Coronary artery (tissue), 2 donors: Measurements from ENCODE around the gene FTSJ1.

Experiments
- DNase-seq: peaks from one replicate; pipeline ENCODE4 v3.0.0-alpha.2; 2017; ENCODE audit warnings: low spot score
- H3K27ac ChIP-seq, 2 donors: fragments of 200-600 bp; sonication (generic); one replicate each; pipeline ENCODE4 v1.5.1; 2016 to 2019
- H3K4me3 ChIP-seq: fragments of 200-600 bp; sonication (generic); 2 replicates; pipeline ENCODE4 v1.5.1; 2016; ENCODE audit warnings: mild to moderate bottlenecking, moderate library complexity
- TF ChIP-seq, protein P1 (sequence below): fragments of 200-600 bp; sonication (generic); IDR thresholded peaks from one replicate; pipeline ENCODE4 v1.5.1; 2019; ENCODE audit warnings: antibody characterized with exemption

Gene FTSJ1

DNA sequence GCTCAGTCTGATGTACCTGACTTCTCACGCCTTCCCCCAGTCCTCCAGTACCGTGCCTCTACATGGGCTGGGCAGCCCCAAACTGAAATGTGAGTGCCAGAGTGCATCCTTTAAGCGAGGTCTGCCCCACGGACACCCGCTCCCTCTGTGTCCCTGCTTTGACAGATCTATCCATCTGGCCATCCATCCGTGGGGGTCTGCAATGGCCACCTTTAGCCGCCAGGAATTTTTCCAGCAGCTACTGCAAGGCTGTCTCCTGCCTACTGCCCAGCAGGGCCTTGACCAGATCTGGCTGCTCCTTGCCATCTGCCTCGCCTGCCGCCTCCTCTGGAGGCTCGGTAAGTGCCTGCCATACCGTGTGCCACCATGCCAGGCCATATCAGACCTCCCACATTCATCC lies 33.6 kb downstream of the FTSJ1 start:
- no peak for DNase-seq
- H3K4me3 ChIP-seq = peak overlapping the region; percentile 77
- no peak overlapping the region for H3K27ac ChIP-seq
- TF ChIP-seq, protein P1, sequence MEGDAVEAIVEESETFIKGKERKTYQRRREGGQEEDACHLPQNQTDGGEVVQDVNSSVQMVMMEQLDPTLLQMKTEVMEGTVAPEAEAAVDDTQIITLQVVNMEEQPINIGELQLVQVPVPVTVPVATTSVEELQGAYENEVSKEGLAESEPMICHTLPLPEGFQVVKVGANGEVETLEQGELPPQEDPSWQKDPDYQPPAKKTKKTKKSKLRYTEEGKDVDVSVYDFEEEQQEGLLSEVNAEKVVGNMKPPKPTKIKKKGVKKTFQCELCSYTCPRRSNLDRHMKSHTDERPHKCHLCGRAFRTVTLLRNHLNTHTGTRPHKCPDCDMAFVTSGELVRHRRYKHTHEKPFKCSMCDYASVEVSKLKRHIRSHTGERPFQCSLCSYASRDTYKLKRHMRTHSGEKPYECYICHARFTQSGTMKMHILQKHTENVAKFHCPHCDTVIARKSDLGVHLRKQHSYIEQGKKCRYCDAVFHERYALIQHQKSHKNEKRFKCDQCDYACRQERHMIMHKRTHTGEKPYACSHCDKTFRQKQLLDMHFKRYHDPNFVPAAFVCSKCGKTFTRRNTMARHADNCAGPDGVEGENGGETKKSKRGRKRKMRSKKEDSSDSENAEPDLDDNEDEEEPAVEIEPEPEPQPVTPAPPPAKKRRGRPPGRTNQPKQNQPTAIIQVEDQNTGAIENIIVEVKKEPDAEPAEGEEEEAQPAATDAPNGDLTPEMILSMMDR = no peak

DNA sequence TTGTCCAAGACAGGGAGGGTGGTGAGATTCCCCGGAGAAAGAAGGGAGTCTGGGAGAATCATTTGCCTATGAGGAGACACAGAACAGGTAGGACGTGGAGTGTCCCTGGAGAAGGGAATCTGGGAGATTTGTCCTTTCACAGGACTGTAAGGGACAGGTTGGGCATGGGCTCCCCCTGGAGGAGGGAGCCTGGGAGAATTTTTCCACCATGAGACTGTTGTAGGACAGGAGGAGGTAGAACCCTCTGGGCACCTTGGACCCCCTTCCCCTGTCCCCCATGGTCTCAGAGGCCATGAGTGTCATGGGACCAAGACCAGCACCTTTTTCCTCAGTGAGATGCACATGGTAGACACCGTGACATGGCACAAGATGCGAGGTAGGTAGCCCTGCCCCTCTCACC lies 35.6 kb downstream of the FTSJ1 start:
- H3K27ac ChIP-seq = no peak overlapping the region
- H3K4me3 ChIP-seq = no peak overlapping the region
- TF ChIP-seq, protein P1 = no peak
- no peak for DNase-seq

DNA sequence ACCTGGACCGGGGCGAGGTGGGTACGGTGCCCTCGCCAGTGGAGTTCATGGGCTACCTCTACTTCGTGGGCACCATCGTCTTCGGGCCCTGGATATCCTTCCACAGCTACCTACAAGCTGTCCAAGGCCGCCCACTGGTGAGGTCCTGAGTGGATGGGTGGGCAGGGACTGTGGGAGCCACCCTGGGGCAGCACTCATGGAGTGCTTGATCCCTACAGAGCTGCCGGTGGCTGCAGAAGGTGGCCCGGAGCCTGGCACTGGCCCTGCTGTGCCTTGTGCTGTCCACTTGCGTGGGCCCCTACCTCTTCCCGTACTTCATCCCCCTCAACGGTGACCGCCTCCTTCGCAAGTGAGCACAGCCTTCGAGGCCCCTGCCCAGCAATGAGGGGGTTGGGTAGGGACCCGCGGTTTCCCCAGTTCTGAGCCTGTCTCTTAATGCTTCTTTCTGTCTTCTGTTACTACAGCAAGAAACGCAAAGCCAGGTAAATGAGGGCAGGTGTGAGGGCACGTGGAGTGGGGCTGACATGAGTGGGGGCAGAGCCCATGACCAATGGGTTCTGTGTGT lies 36.5 kb downstream of the FTSJ1 start:
- Histone ChIP-seq H3K4me3 (no peak overlapping the region), H3K27ac (no peak overlapping the region)
- DNase-seq = no peak
- TF ChIP-seq, protein P1 = no peak

DNA sequence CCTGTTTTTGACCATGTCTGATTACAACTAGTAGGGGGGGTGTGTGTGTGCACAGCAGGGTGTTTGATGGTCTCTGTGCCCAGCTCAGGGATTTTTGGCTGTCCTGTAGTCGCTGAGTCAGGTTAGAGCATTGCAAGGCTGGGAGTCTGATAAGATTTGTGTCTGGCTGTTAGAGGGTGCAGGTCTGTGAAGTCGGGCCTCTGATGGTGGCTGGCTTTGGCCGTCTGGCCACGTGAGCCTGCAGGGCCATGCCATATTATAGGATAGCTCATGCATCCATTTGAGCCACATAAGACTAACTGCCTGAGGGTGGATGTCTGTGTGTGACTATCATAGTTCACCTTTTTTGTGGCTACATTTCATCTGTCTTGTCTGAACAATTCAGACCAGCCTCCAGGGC lies 37.7 kb downstream of the FTSJ1 start:
- DNase-seq = no peak
- no peak overlapping the region for H3K27ac ChIP-seq
- H3K4me3 ChIP-seq = no peak overlapping the region
- TF ChIP-seq, protein P1 = no peak

DNA sequence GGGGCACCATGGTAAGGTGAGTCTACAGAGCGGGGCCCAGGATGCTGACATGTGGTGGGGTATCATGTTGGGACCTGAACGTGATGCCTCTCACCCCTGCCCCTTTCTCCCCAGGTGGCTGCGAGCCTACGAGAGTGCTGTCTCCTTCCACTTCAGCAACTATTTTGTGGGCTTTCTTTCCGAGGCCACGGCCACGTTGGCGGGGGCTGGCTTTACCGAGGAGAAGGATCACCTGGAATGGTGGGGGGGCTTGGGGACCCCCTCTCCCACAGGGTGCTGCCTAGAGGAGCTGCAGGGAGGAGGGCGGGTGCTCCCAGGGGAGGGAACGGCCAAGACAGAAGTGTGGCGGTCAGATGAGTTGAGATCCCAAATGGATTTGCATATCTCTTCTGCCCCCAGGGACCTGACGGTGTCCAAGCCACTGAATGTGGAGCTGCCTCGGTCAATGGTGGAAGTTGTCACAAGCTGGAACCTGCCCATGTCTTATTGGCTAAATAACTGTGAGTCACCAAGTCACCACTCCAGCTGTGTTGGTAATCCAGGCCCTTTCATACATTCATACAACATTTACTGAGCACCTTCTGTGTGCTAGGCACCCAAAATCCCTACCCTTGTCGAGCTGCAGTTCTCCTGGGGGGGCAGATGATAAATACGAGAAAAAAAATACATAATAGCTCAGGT lies 38.3 kb downstream of the FTSJ1 start:
- Histone ChIP-seq H3K27ac (no peak overlapping the region), H3K4me3 (no peak overlapping the region)
- TF ChIP-seq, protein P1 = no peak
- no peak for DNase-seq

DNA sequence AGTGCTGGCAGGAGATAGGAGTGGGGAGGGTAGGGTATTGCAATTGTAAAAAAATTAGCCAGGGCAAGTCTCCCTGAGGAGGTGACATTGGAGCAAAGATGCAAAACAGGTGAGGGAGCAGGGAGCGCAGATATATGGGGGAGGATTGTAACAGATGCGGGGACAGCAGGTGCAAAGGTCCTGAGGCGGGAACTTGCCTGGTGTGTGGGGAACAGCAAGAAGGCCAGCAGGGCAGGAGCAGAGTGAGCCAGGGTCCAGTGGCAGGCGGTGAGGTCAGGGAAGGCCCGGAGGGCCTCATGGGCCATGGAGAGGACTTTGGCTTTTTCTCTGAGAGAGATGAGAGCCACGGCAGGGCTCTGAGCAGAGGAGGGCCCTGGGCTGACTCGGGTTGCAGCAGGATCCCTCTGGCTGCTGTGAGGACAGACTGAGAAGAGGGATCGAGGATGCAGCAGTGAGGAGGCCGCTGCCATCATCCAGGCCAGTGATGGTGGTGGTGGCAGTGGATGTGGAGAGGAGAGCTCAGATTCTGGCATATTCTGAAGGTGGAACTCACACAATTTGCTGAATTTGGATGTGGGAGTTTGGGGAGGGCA lies 39.0 kb downstream of the FTSJ1 start:
- Histone ChIP-seq H3K4me3 (no peak overlapping the region), H3K27ac (no peak overlapping the region)
- TF ChIP-seq, protein P1 = no peak
- DNase-seq = no peak

DNA sequence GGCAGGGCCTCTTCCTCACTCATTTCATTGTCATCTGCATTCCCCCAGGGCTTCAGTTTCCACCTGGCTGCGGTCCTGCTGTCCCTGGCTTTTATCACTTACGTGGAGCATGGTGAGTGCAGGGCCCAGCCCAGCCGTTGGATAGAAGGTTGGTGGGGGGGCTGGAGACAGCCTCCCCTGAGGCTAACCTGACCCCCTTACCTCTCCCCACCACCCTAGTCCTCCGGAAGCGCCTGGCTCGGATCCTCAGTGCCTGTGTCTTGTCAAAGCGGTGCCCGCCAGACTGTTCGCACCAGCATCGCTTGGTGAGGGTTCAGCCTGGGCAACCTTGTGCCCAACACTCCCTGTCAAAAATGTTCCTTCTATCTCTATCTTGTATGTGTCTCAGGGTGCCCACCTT lies 39.8 kb downstream of the FTSJ1 start:
- TF ChIP-seq, protein P1 = no peak
- Histone ChIP-seq H3K4me3 (no peak overlapping the region), H3K27ac (no peak overlapping the region)
- no peak for DNase-seq
